Limb (tissue), 2 donors: ENCODE results near the gene METRNL.
"Not testable (repeated sequence)": the region's sequence is repeated elsewhere in the genome, so short reads cannot be mapped to it uniquely, and the experiment has no call there.

Source experiments
- DNase-seq, 2 donors: peaks; one replicate each; pipeline ENCODE4 v3.0.0-alpha.2; 2016; ENCODE audit errors: extremely low spot score in 2 of 2

METRNL gene

GRCh38 chr17:83138820-83139219 lies 59.4 kb downstream of the METRNL start:
- DNase-seq = no peak

DNA sequence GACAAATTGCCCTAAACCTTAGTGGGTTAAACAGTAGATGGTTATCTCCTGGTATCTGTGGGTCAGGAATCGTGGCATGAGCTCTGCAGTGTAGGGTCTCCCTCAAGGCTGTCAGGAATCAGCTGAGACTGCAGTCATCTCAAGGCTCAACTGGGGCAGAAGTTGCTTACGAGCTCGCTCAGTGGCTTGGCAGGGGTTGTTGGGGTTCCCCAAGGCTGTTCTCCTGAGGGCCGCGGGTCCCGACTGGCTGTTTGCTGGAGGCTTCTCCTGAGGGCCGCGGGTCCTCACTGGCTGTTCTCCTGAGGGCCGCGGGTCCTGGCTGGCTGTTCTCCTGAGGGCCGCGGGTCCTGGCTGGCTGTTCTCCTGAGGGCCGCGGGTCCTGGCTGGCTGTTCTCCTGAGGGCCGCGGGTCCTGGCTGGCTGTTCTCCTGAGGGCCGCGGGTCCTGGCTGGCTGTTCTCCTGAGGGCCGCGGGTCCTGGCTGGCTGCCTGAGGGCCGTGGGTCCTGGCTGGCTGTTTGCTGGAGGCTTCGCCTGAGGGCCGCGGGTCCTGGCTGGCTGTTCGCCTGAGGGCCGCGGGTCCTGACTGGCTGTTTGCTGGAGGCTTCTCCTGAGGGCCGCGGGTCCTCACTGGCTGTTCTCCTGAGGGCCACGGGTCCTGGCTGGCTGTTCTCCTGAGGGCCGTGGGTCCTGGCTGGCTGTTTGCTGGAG lies 60.3 kb downstream of the METRNL start:
- DNase-seq = not testable (repeated sequence)

- DNase-seq = not testable (repeated sequence)
These were observed 60.8 kb downstream of the METRNL start for GRCh38 chr17:83140249-83140566.

DNA sequence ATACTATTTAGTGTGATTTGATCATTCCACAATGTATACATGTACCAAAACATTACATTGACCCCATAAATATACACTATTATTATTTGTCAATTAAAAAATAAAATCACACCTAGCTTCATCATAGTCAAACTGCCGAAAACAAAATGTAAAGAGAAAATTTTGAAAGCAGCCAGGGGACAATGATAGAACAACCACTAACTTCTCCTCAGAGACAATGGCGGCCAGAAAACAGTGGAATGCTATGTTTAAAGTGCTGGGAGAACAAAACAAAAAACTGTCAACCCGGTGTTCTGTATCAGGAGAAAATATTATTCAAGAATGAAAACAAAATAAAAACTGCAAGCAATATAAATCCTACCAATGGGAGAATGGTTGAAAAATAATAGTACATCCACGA lies 63.2 kb downstream of the METRNL start:
- no peak for DNase-seq

DNA sequence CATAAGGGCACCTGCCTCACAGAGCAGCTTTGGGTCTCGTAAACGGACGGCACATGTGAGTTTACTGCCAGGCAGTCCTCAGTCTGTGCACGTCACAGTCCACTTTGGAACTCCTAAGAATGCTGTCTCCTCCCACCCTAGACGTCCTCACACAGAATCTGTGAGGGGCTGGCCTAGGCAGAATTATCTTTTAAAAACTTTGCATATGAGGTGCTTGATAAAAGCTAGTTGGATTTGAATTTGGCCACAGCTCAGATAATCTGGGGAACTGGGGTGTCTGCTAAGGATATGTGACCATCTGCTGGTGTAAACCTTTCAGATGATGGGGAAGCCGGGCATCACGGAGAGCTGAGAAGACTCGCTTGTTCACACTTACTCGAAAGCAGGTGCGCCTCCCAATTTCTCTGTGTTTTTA lies 64.4 kb downstream of the METRNL start:
- no peak for DNase-seq
